ENCODE results near the gene KLHL7. TPM values are rescaled to one million over a fixed set of nuclear protein-coding genes. Genes with fewer than 3 reads are reported as not detected.

The KLHL7 gene
- polyA plus RNA-seq, 1 donor (not counting 4 experiments of a cell fraction or from before 2014, with no cell fraction given) = 43.1 TPM

Other genes with a start within 250 kb of the KLHL7 start
- gene HYCC1, start 91.7 kb upstream of the KLHL7 start, polyA plus RNA-seq = 17.1 to 35.8 TPM (median 31.7 TPM) in 3 replicates
- gene NUP42, start 76.3 kb downstream of the KLHL7 start, polyA plus RNA-seq = 26.1 to 44.6 TPM (median 34.2 TPM) in 3 replicates
- 44.5 to 412 TPM (median 142 TPM) in 3 replicates for gene GPNMB, start 141.0 kb downstream of the KLHL7 start, polyA plus RNA-seq
- gene MALSU1, start 193.6 kb downstream of the KLHL7 start, polyA plus RNA-seq = 34.2 to 67.8 TPM (median 43.1 TPM) in 3 replicates